Measurements from ENCODE around the gene SEMA3C. TPM values are rescaled to one million over a fixed set of nuclear protein-coding genes. Genes with fewer than 3 reads are reported as not detected.
"Not testable (repeated sequence)": the region's sequence is repeated elsewhere in the genome, so short reads cannot be mapped to it uniquely, and the experiment has no call there.

Gene SEMA3C
- total RNA-seq, 1 donor from 2014 or later = 91.3 TPM

DNA sequence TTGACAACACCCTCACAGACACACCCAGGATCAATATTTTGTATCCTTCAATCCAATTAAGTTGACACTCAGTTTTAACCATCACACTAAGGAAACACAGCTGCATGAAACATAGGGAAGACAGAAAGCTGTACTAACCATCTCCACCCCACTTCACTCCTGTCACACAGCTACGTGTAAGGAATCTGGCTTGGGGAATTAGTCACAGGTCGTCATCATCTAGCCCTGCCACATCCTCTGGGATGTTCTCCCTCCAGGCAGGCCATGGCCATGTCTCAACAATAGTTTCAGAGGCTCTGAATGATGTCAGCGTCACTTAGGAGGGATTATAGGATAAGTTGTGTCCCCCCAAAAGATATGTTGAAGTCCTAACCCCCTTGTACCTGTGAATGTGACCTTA, 10.8 kb upstream of the SEMA3C start:
- no peaks in the 10 kb centered on the region for H3K36me3 Mint-ChIP-seq (ENCODE audit: unreplicated experiment)
- no peak overlapping the region for H3K4me3 Mint-ChIP-seq (ENCODE audit: unreplicated experiment)
- peaks cover 7% of the 10 kb centered on the region for H3K9me3 Mint-ChIP-seq (ENCODE audit: unreplicated experiment)
- H3K27ac Mint-ChIP-seq (ENCODE audit: unreplicated experiment) = no peak overlapping the region
- DNase-seq = no peak
- H3K4me1 Mint-ChIP-seq (ENCODE audit: low read depth, unreplicated experiment) = peaks cover 11% of the 10 kb centered on the region
- TF ChIP-seq, protein P1, sequence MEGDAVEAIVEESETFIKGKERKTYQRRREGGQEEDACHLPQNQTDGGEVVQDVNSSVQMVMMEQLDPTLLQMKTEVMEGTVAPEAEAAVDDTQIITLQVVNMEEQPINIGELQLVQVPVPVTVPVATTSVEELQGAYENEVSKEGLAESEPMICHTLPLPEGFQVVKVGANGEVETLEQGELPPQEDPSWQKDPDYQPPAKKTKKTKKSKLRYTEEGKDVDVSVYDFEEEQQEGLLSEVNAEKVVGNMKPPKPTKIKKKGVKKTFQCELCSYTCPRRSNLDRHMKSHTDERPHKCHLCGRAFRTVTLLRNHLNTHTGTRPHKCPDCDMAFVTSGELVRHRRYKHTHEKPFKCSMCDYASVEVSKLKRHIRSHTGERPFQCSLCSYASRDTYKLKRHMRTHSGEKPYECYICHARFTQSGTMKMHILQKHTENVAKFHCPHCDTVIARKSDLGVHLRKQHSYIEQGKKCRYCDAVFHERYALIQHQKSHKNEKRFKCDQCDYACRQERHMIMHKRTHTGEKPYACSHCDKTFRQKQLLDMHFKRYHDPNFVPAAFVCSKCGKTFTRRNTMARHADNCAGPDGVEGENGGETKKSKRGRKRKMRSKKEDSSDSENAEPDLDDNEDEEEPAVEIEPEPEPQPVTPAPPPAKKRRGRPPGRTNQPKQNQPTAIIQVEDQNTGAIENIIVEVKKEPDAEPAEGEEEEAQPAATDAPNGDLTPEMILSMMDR (IDR thresholded peaks at IDR 0.05; ENCODE audit: partially characterized antibody, unreplicated experiment) = no peak
- H3K27me3 Mint-ChIP-seq (ENCODE audit: unreplicated experiment) = peaks cover 3% of the 10 kb centered on the region

DNA sequence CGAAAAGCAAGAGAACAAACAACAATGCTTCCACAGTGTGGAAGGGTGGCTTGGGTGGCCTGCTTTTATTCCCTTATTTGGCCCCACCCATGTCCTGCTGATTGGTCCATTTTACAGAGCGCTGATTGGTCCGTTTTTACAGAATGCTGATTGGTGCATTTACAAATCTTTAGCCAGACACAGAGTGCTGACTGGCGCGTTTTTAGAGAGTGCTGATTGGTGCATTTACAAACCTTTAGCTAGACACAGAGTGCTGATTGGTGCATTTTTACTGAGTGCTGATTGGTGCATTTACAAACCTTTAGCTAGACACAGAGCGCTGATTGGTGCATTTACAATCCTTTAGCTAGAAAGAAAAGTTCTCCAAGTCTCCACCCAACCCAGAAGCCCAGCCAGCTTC, 8.1 kb upstream of the SEMA3C start:
- DNase-seq; H3K4me3 Mint-ChIP-seq (ENCODE audit: unreplicated experiment); H3K36me3 Mint-ChIP-seq (ENCODE audit: unreplicated experiment); H3K27ac Mint-ChIP-seq (ENCODE audit: unreplicated experiment); H3K9me3 Mint-ChIP-seq (ENCODE audit: unreplicated experiment); H3K27me3 Mint-ChIP-seq (ENCODE audit: unreplicated experiment): not testable (repeated sequence)
- H3K4me1 Mint-ChIP-seq (ENCODE audit: low read depth, unreplicated experiment) = peaks cover 24% of the 10 kb centered on the region

DNA sequence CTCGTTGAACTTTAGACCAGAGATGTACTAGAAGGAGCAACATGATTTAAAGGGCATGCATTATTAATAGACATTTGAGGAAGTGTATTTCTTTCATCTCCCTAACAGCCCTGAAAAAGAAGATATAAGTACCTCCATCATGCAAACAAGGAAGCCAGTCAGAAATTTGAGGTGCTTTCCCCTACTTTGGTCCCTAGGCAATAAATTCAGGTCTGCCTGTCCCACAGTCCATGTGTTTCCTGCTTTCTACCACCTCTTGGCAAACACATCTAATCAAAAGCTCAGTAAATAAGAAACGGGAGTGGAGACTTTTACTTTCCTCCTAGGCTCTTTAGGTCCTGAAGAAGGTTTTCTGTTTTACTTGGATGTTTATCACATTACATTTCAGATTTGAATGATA, 5.2 kb upstream of the SEMA3C start:
- Mint-ChIP-seq H3K27me3 (ENCODE audit: unreplicated experiment) (no peaks in the 10 kb centered on the region), H3K9me3 (ENCODE audit: unreplicated experiment) (no peaks in the 10 kb centered on the region), H3K4me3 (ENCODE audit: unreplicated experiment) (no peak overlapping the region), H3K36me3 (ENCODE audit: unreplicated experiment) (no peaks in the 10 kb centered on the region), H3K4me1 (ENCODE audit: low read depth, unreplicated experiment) (peaks cover 37% of the 10 kb centered on the region), H3K27ac (ENCODE audit: unreplicated experiment) (peak overlapping the region; percentile 77)
- TF ChIP-seq, protein P1 (IDR thresholded peaks at IDR 0.05; ENCODE audit: partially characterized antibody, unreplicated experiment) = no peak
- DNase-seq = no peak

DNA sequence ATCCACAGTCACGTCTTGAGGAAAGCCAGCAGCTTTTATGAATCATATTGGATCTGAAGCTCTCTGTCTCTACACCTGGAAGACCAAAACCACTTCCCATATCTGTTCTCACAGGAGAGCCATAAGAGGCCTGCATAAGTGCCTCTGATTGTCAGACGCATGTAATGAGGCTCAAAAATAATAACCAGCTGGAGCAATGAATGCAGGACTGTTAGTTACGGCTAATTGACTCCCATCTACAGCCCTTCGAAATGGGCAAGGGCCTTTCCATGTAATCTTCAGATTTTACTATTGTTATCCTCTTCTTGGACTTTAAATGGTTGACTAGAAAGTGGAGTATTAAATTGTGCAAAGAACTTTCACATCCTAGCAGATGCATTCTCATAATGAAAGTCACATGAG, 4.4 kb upstream of the SEMA3C start:
- H3K9me3 Mint-ChIP-seq (ENCODE audit: unreplicated experiment) = no peaks in the 10 kb centered on the region
- TF ChIP-seq, protein P1 (IDR thresholded peaks at IDR 0.05; ENCODE audit: partially characterized antibody, unreplicated experiment) = no peak
- no peak overlapping the region for H3K4me3 Mint-ChIP-seq (ENCODE audit: unreplicated experiment)
- H3K27ac Mint-ChIP-seq (ENCODE audit: unreplicated experiment) = peak overlapping the region; percentile 77
- no peak for DNase-seq
- peaks cover 39% of the 10 kb centered on the region for H3K4me1 Mint-ChIP-seq (ENCODE audit: low read depth, unreplicated experiment)
- no peaks in the 10 kb centered on the region for H3K36me3 Mint-ChIP-seq (ENCODE audit: unreplicated experiment)
- H3K27me3 Mint-ChIP-seq (ENCODE audit: unreplicated experiment) = peaks cover 3% of the 10 kb centered on the region

DNA sequence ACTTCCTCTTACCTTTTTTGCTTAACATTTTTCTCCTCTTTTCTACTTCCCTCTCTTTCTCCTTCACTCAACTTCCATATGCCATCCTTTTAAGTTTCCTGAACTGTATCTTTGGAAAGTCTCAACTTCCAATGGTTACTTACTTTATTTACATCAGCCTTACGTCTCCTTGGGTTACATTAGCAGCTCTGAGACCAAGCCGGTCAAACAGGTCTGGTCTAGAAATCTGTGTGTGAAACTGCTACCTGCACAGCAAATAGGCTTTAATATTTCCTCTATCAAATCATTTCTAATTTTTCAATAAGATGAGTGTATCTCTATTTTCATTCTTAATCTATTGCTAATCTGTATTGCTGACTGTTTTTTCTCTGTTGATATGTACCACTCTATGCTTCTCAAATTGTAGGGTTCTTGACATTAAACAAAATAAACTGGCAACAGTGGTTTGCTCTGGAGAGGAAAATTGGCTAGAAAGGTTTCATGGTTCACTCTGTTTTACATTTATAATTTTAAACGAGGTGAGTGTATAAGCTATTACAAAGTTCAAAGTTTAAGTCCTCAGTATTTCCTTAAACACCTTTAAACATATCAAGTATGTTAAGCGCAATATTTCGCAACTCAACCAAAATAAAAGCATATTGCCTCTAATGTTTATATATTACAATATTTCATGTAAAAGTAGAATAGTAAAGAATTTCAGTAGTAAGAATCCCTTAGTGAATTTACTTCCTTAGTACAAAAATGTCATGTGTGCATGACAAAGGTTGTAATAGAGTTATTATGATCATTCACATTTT, 3.6 kb upstream of the SEMA3C start:
- DNase-seq = no peak
- H3K4me3 Mint-ChIP-seq (ENCODE audit: unreplicated experiment) = no peak overlapping the region
- H3K36me3 Mint-ChIP-seq (ENCODE audit: unreplicated experiment) = no peaks in the 10 kb centered on the region
- TF ChIP-seq, protein P1 (IDR thresholded peaks at IDR 0.05; ENCODE audit: partially characterized antibody, unreplicated experiment) = no peak
- peaks cover 5% of the 10 kb centered on the region for H3K27me3 Mint-ChIP-seq (ENCODE audit: unreplicated experiment)
- no peaks in the 10 kb centered on the region for H3K9me3 Mint-ChIP-seq (ENCODE audit: unreplicated experiment)
- H3K4me1 Mint-ChIP-seq (ENCODE audit: low read depth, unreplicated experiment) = peaks cover 39% of the 10 kb centered on the region
- no peak overlapping the region for H3K27ac Mint-ChIP-seq (ENCODE audit: unreplicated experiment)

All from glutamatergic neuron (in vitro differentiated cells).